Inferior parietal cortex (tissue), 1 donor: ENCODE measurements around the gene PLSCR2.
"Not testable (repeated sequence)": the region's sequence is repeated elsewhere in the genome, so short reads cannot be mapped to it uniquely, and the experiment has no call there.

Source experiments
- DNase-seq: peaks from one replicate; pipeline ENCODE4 v3.0.0-alpha.2; 2016; ENCODE audit errors: extremely low spot score

Gene PLSCR2

GRCh38 chr3:146416366-146416765 lies 53.0 kb downstream of the PLSCR2 start:
- DNase-seq: no peak

GRCh38 chr3:146414010-146414409 lies 55.4 kb downstream of the PLSCR2 start:
- no peak for DNase-seq

- DNase-seq: not testable (repeated sequence)
Measured at GRCh38 chr3:146412711-146413110, 56.6 kb downstream of the PLSCR2 start.

- no peak for DNase-seq
Measured at GRCh38 chr3:146407956-146408355, 61.4 kb downstream of the PLSCR2 start.

GRCh38 chr3:146404436-146404835 lies 64.9 kb downstream of the PLSCR2 start:
- DNase-seq: no peak

- DNase-seq: no peak
Measured at GRCh38 chr3:146403792-146404191, 65.6 kb downstream of the PLSCR2 start.

- no peak for DNase-seq
Measured at GRCh38 chr3:146396792-146397191, 72.6 kb downstream of the PLSCR2 start.

- no peak for DNase-seq
Measured at GRCh38 chr3:146395164-146395563, 74.2 kb downstream of the PLSCR2 start.

GRCh38 chr3:146390957-146391356 lies 78.4 kb downstream of the PLSCR2 start:
- DNase-seq: no peak

- DNase-seq: no peak
Measured at GRCh38 chr3:146390006-146390772, 79.2 kb downstream of the PLSCR2 start.

- no peak for DNase-seq
Measured at GRCh38 chr3:146387566-146387965, 81.8 kb downstream of the PLSCR2 start.

GRCh38 chr3:146386936-146387335 lies 82.4 kb downstream of the PLSCR2 start:
- DNase-seq: no peak

GRCh38 chr3:146384786-146385185 lies 84.6 kb downstream of the PLSCR2 start:
- no peak for DNase-seq
